Measurements from ENCODE around the gene C17orf67. TPM values are rescaled to one million over a fixed set of nuclear protein-coding genes. Genes with fewer than 3 reads are reported as not detected.

Gene C17orf67
- polyA plus RNA-seq, 2 of the 4 experiments (the other 2 are of a cell fraction) = 1.8 to 2.6 TPM

DNA sequence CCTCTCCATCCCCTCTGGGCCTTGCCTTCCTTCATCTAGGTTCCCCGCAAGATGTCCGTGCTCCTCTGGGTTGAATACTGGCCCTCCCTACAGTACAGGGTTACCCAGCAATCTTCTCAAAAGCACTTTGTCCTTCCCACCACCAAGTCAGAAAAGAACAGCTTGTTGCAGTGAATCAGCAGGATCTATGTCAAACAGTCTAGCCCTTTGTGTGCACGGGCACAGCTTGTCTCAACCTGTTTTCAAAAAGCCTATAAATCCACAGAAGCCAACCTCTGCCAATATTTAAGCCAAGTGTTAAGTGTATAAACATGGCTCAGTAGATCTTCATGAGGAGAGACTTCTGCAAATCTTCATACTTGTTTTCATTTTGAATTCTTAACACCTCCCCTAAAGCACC lies 25.2 kb downstream of the C17orf67 start:
- Histone ChIP-seq H3K27ac (no peak overlapping the region), H3K4me2 (no peak overlapping the region), H3K9me3 (no peaks in the 10 kb centered on the region), H3K4me3 (no peak overlapping the region), H3K4me1 (no peaks in the 10 kb centered on the region)
- ChIA-PET CTCF (interaction anchor here (1.3 kb wide), 2 partner anchors 9 to 11 kb away, joined by 3 read pairs; no protein-coding TSS in a partner anchor), POLR2A (no interaction called here)
- 73% methylated on average over 3 of the region's 3 CpGs for whole genome bisulfite sequencing (ENCODE audit: missing lambda C conversion rate)
- ATAC-seq (no peak), DNase-seq (ENCODE audit: low read depth in 1 of 2, low spot score in 1 of 2) (no peak), FAIRE-seq (no peak)
- TF ChIP-seq HOXB5 (CRISPR knock-in tag; IDR thresholded peaks at IDR 0.05) = no peak
- TF ChIP-seq FOXS1 (CRISPR knock-in tag; IDR thresholded peaks at IDR 0.05) = no peak
- TF ChIP-seq, protein P1, sequence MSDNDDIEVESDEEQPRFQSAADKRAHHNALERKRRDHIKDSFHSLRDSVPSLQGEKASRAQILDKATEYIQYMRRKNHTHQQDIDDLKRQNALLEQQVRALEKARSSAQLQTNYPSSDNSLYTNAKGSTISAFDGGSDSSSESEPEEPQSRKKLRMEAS (IDR thresholded peaks at IDR 0.05) = no peak
- TF ChIP-seq, protein P2, sequence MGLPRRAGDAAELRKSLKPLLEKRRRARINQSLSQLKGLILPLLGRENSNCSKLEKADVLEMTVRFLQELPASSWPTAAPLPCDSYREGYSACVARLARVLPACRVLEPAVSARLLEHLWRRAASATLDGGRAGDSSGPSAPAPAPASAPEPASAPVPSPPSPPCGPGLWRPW (IDR thresholded peaks at IDR 0.05) = no peak
- TF ChIP-seq BHLHE40 (IDR thresholded peaks at IDR 0.05; ENCODE audit: low read depth, low read length) = no peak
- no peak for TF ChIP-seq EHMT2 (IDR thresholded peaks at IDR 0.05; ENCODE audit: low read depth)
- TF ChIP-seq, protein P3, sequence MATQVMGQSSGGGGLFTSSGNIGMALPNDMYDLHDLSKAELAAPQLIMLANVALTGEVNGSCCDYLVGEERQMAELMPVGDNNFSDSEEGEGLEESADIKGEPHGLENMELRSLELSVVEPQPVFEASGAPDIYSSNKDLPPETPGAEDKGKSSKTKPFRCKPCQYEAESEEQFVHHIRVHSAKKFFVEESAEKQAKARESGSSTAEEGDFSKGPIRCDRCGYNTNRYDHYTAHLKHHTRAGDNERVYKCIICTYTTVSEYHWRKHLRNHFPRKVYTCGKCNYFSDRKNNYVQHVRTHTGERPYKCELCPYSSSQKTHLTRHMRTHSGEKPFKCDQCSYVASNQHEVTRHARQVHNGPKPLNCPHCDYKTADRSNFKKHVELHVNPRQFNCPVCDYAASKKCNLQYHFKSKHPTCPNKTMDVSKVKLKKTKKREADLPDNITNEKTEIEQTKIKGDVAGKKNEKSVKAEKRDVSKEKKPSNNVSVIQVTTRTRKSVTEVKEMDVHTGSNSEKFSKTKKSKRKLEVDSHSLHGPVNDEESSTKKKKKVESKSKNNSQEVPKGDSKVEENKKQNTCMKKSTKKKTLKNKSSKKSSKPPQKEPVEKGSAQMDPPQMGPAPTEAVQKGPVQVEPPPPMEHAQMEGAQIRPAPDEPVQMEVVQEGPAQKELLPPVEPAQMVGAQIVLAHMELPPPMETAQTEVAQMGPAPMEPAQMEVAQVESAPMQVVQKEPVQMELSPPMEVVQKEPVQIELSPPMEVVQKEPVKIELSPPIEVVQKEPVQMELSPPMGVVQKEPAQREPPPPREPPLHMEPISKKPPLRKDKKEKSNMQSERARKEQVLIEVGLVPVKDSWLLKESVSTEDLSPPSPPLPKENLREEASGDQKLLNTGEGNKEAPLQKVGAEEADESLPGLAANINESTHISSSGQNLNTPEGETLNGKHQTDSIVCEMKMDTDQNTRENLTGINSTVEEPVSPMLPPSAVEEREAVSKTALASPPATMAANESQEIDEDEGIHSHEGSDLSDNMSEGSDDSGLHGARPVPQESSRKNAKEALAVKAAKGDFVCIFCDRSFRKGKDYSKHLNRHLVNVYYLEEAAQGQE (IDR thresholded peaks at IDR 0.05) = no peak
- no peak for TF ChIP-seq RARB (CRISPR knock-in tag; IDR thresholded peaks at IDR 0.05)
- TF ChIP-seq TP53 (CRISPR knock-in tag; IDR thresholded peaks at IDR 0.05) = no peak
- TF ChIP-seq CTCF (IDR thresholded peaks at IDR 0.05) = no peak
- TF ChIP-seq ZSCAN20 (CRISPR knock-in tag; IDR thresholded peaks at IDR 0.05) = no peak
- TF ChIP-seq HMGXB4 (CRISPR knock-in tag; IDR thresholded peaks at IDR 0.05; ENCODE audit: borderline replicate concordance) = no peak
- TF ChIP-seq ESRRA (IDR thresholded peaks at IDR 0.05; ENCODE audit: borderline replicate concordance, low read length) = no peak
- no peak for TF ChIP-seq HDAC2 (IDR thresholded peaks at IDR 0.05)
- no peak for TF ChIP-seq FOSB (CRISPR knock-in tag; IDR thresholded peaks at IDR 0.05)
- TF ChIP-seq PBX3 (IDR thresholded peaks at IDR 0.05) = no peak
- TF ChIP-seq NPAS2 (CRISPR knock-in tag; IDR thresholded peaks at IDR 0.05; ENCODE audit: borderline replicate concordance) = no peak
- TF ChIP-seq JUN (IDR thresholded peaks at IDR 0.05) = no peak
- TF ChIP-seq RCOR1 (IDR thresholded peaks at IDR 0.05; ENCODE audit: low read depth, low read length) = no peak
- TF ChIP-seq SREBF2 (IDR thresholded peaks at IDR 0.05) = no peak

All from A549 (cell line).